GM21717 (cell line): ENCODE results near the gene TWSG1.
"Not testable (repeated sequence)": the region's sequence is repeated elsewhere in the genome, so short reads cannot be mapped to it uniquely, and the experiment has no call there.

ENCODE experiments used
- ATAC-seq: cut with Tn5 transposase; IDR thresholded peaks from one replicate; pipeline ENCODE4 v1.9.1; 2021; ENCODE audit warnings: mild to moderate bottlenecking, moderate library complexity; ENCODE audit not compliant: unreplicated experiment

TWSG1 gene

GRCh38 chr18:9449600-9450414 is 115.2 kb downstream of the TWSG1 start:
- no peak for ATAC-seq

DNA sequence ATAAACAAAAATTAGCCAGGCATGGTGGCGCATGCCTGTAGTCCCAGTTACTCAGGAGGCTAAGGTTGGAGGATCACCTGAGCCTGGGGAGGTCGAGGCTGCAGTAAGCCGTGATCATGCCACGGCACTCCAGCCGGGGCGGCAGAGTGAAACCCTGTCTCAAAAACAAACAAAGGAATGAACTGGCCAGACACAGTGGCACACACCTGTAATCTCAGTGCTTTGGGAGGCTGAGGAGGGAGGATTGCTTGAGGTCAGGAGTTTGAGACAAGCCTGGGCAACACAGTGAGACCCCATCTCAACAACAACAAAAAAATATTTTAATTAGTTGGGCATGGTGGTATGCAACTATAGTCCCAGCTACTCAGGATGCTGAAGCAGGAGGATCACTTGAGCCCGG is 116.3 kb downstream of the TWSG1 start:
- not testable (repeated sequence) for ATAC-seq
